ENCODE results near the gene MUCL3. TPM values are rescaled to one million over a fixed set of nuclear protein-coding genes. Genes with fewer than 3 reads are reported as not detected.
"Not testable (repeated sequence)": the region's sequence is repeated elsewhere in the genome, so short reads cannot be mapped to it uniquely, and the experiment has no call there.

The MUCL3 gene
- total RNA-seq, 1 donor from 2014 or later, result 1.00 TPM

DNA sequence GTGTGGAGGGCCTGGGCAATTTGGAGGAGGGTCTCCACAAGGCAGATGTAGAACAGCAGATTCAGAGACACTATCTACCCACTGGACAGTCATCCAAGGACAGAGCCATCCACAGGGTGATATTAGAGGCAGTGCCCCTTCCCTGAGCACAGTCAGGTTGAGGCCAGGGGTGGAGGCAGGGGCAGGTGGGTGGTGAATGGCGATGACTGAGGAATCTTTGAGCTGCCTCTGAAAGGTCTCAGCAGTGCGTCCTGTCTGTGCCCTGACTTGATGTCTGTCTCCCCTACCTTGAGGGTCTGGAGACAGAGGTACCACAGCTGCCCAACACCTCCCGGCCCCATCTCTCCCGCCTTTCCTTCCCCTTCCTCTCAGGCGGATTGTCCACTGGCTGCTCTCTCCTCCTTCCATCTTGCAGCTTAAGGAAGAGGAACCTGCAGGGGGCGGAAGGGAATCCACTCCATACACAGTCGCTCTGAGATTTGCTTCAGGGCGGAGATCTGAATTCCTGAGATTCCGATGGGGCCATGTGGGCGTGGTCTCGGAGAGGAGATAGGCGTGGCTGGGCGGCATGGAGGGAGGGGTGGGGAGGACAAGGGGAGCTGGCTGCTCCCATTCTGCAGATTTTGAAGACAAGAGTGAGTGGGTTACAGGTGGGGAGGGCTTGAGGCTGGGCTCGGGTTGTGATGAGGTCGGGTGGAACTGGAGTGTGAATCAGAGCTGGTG is 1.7 kb downstream of the MUCL3 start:
- peak; percentile 22 for ATAC-seq

DNA sequence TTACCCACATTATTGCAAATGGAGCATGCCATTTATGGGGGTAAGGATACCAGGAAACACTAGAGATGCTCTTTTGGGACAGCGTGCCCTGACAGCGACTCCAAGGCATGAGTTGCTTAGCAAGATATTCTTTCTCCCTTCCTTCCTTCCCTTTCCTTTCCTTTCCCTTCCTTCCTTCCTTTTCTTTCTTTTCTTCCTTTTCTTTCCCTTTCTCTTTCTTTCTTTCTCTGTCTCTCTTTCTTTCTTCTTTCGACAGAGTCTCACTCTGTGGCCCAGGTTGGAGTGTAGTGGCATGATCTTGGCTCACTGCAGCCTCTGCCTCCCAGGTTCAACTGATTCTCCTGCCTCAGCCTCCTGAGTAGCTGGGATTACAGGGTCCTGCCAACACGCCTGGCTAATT is 3.3 kb downstream of the MUCL3 start:
- no peak for ATAC-seq

GRCh38 chr6:30945281-30945680 is 4.5 kb downstream of the MUCL3 start:
- ATAC-seq, result no peak

DNA sequence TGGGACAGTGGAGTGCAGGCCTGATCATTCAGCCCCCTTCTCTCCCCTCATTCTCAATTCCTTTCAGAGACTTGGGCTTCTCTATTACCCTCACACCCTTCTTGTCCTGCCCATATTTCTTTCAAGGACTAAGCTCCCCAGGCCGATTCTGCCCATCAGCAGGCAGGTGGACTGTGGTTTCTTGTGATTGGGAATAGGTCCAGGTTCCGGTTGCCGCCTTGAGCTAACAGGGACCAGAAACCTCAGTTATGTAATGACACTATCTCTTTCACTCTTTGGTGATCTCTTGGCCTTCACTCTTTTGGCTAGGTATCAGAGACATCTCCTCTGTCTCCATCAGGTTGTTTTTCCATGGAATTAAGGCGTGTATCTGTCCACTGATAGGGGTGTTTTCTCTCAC is 6.5 kb downstream of the MUCL3 start:
- ATAC-seq, result no peak

- no peak for ATAC-seq
Observed at GRCh38 chr6:30948811-30949210, 8.0 kb downstream of the MUCL3 start.

DNA sequence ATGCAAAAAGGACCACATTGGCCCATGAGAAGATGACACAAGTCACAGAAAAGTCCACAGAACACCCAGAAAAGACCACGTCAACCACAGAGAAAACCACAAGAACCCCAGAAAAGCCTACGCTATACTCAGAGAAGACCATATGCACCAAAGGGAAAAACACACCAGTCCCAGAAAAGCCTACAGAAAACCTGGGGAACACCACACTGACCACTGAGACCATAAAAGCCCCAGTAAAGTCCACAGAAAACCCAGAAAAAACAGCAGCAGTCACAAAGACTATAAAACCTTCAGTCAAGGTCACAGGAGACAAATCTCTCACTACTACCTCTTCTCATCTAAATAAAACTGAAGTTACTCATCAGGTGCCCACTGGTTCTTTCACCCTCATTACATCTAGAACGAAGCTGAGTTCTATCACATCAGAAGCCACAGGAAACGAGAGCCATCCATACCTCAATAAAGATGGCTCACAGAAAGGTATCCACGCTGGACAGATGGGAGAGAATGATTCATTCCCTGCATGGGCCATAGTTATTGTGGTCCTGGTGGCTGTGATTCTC is 11.2 kb downstream of the MUCL3 start:
- no peak for ATAC-seq

GRCh38 chr6:30954631-30955366 is 14.0 kb downstream of the MUCL3 start:
- peak; percentile 40 for ATAC-seq

- ATAC-seq, result peak; percentile 83
Observed at GRCh38 chr6:30955367-30956042, 14.7 kb downstream of the MUCL3 start.

DNA sequence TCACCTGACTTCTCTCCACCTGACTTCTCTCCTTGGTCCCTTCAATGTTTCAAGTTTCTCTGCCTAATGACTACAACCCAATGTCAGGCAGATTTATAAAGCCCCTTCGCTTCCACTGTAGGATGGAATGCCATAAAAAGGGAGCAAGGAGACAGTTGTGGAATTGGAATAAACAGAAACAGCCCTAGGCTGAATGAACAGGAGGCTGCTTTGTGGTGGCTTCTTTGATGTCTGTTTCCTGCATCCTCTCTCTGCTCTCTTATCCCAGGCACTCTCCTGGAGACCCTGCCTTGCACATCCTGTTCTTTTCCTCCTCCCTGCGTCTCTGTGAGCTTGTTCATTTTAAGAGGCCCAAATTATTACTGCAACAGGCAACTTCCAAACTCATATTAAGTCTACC is 16.9 kb downstream of the MUCL3 start:
- ATAC-seq, result no peak

DNA sequence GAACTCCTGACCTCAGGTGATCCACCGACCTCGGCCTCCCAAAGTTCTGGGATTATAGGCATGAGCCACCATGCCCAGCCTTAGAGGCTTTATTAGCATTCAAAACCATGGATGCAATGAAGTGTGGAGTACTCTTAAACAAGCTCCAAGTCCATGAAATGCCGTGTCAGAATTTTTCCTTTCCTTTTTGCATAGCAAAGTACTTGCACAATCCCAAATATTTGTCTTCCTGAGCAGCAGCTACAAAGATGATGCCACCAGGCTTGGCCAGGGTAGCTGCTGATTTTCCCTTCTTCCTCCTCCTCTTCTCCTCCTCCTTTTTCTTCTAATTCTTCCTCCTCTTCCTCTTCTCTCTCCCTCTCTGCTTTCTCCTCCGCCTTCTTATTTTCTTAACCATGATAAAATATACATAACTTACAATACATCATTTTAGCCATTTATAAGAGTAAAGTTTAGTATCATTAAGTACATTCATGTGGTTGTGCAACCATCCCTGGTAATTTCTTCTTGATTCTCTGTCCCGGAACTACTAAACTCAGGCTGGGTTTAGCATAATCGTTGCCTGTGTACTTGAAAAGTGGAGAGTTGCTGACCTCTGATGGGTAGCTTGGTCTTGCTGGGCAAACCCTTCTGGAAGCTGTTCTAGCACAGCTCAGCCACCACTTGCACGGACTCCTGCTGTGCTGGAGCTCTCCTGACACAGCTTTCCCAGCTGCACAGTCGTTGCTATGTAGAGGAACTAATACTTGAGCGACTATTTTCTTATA is 20.3 kb downstream of the MUCL3 start:
- ATAC-seq, result peak; percentile 38

- ATAC-seq, result no peak
Observed at GRCh38 chr6:30962716-30963115, 21.9 kb downstream of the MUCL3 start.

- ATAC-seq, result peak; percentile 60
Observed at GRCh38 chr6:30963641-30964040, 22.9 kb downstream of the MUCL3 start.

DNA sequence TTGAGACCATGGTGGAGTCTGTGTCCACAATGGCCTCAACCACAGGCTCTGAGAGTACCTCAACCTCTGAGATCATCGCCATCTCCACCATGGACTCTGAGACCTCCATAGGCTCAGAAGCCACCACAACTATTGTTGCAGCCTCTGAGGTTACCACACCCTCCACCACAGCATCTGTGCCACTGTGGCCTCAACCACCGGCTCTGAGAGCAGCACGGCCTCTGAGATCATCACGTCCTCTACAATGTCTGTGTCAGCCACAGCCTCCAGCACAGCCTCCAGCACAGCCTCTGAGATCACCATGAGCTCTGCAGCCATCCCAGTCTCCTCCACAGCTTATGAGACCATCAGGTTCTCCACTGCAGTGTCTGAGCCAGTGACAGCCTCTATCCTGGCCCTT is 23.3 kb downstream of the MUCL3 start:
- ATAC-seq, result peak; percentile 22

DNA sequence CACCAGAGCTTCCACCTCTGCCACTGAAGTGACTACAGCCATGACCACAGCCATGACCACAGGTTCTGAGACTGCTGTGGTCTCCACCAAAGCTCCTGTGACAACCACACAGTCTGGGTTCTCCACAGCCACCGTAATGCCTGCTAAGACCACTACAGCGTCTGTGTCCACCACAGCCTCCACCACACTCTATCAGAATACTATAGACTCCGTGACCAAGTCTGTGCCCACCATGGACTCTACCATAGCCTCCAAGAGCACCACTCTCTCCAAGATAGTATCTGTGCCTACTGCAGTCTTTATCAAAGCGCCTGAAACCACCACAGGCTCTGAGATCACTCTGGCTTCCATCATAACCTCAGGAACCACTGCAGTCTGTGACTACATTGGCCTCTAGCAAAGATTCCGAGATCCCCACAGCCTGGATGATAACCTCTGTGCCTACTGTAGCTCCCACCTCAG is 24.4 kb downstream of the MUCL3 start:
- peak; percentile 14 for ATAC-seq

DNA sequence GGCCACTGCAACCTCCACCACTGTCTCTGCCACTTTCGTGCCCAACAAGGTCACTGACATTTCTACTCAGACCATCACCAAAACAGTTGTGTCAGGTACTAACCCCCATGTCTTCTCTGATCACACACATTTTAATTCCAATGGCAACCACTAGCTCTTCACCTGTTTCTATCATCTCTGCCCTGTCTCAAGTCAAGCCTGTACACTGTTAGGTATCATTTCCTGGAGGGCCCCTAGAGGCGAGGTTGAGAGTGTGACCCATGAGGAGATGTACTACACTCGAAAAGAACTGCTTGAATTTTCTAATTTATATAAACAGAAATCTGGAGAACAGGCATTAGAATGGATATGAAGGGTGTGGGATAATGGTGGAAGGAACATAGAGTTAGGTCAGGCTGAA is 25.4 kb downstream of the MUCL3 start:
- no peak for ATAC-seq

DNA sequence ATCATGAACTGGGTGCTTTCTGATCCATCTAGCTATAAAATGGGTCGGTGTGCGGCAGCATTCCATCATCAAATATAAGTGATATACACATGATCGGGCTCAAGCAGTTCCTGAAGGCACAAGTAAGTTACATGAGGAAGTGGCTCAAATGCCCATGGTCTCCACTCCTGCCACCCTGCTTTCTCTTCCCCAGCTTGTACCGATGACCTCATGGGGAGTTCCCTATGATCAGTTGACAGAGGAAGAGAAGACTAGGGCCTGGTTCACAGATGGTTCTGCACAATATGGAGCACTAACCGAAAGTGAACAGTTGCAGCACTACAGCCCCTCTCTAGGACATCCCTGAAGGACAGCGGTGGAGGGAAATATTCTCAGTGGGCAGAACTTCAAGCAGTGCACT is 28.4 kb downstream of the MUCL3 start:
- ATAC-seq, result not testable (repeated sequence)

DNA sequence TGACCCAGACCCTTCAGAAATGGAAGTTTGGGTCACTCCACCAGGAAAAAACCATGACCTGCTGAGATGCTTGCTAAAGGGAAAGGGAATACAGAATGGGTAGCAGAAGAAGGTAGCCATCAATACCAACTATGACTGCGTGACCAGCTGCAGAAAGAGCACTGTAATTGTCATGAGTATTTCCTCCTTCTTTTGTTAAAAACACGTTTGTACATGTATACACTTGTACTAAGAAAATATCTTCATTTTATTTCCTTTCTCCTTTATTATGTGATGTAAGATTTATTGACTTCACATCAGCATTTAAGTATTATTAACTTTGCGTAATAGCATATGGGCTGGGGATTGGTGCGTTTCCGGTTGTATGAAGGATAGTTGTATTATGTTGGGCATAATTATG is 30.2 kb downstream of the MUCL3 start:
- ATAC-seq, result no peak

DNA sequence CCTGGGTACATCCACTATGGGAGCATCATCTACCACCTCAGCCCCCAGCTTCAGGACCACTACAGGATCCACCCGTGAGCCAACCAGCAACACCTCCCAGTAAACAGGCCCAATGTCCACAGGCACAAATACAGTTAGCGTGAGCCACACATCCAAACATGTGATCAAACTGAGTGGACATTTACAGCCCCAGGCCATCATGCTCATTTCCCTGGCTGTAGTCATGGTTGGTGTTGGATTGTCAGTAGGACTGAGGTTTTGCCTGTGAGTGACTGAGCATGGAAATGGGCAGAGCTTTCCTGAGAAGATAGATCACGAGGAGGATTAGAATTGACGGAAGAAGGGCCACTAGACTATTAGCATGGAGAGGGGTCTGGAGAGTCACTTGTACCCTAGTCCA is 32.0 kb downstream of the MUCL3 start:
- peak; percentile 18 for ATAC-seq

DNA sequence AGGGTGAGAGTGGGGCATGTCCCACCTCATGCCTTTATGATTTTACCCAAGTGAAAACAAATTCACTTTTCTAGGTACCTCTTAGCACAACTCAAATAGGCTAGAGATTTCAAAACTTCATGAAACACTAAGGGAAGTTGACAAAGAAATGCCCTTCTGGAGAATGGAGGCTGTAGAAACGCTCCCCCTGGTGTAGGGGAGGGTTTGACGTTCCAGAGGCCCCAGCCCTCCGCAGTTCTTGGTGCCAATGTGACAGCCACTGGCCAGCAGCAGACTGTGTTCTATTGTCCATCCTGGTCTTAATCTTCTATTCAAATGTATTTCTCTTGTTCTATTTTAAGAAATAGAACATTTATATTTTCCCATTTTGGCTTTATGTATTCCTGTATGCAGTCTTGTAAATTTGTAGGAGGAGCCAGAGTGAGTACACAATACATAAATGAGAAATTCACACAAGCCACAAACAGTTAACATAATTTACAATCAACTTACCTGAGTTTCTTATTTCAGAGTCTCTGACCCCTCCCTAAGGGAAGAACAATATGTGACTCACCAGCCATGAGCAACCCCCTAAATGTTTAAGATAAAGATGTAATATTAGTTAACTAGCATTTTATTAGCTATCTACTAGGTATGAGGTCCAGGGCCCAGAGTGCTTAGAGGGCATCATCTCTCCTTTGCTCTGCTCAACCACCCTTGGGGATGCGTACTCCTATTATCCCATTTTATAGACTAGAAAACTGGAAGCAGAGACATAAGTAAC is 33.9 kb downstream of the MUCL3 start:
- no peak for ATAC-seq

DNA sequence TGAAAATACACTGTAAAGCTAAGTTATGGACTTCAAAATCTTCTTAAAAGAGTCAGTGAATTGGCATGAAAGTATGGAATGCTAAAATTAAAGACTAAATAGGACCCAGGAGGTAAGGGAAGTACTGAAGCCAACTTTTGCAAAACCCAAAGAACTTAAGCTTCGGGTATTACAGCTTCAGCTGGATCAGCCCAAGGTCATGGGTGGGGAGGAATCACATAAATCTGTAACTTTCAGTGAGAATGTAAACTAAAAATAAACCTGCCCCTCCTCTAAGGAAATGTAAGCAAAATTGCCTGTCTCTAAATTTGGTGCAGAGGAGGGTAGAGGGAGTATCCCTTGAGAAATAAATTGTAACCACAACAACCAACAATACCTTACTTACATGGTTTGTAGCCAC is 38.4 kb downstream of the MUCL3 start:
- no peak for ATAC-seq

DNA sequence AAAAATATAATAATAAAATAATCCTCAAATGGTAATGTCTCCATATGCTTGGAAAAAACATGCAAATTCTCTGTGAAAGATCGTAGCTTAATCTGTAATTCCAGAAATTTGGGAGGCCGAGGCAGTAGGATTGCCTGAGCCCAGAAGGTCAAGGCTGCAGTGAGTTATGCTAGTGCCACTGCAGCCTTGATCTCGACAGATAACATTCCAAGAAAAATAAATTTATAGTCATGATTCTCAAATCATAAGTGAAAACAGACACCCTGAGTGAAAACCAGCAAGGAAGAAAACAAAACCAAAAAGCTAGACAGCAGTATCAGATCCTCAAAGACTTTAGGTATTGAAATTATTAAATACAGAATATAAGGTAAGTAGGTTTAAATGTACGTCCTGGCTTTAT is 38.9 kb downstream of the MUCL3 start:
- no peak for ATAC-seq

Data from esophagus mucosa (tissue), 1 donor.